Astrocyte of the spinal cord (primary cell): ENCODE measurements around the gene RANBP3.

Source experiments
- DNase-seq: peaks from one replicate; pipeline ENCODE4 v3.0.0; 2011; ENCODE audit warnings: low read depth, low spot score
- H3K4me3 ChIP-seq: 2 replicates; pipeline ENCODE4 v1.5.1; 2011; ENCODE audit warnings: low read depth, mild to moderate bottlenecking, low read length, moderate library complexity
- in situ Hi-C: cut with HindIII; loops from 2 replicates; pipeline ENCODE4 v1.10.0; 2017; ENCODE audit warnings: low sequenced_read_pairs
- TF ChIP-seq, protein P1 (sequence below): IDR thresholded peaks from 2 replicates; pipeline ENCODE4 v1.5.1; 2012; ENCODE audit warnings: low read depth, mild to moderate bottlenecking, low read length, inconsistent platforms

The RANBP3 gene

DNA sequence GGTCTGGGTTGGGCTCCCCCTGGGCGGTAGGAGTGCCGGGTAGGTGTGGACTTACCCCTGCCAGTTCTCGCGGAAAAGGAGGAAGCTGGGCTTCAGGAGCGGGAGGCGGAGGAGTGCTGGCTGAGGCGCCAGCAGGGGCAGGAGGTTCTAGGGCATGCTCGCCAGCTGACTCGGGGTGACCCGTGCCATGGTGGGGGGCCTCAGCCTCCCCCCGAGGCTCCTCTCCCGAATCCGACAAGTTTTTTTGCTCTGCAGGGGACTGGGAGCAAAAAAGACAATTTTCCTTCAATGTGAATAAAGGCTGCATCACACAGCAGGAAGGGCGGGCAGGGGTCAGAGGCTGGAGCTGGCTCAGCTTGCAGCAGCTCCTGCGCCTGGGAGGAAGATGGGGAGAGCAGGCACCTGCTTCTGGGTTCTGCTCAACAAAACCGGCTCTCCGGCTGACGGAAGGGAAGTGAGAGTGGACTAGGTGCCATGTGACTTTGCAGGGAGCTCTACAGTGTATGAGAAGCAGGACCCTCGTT, 26.5 kb downstream of the RANBP3 start:
- no peak for DNase-seq
- no peak overlapping the region for H3K4me3 ChIP-seq
- in situ Hi-C loops: no loop called here
- TF ChIP-seq, protein P1, sequence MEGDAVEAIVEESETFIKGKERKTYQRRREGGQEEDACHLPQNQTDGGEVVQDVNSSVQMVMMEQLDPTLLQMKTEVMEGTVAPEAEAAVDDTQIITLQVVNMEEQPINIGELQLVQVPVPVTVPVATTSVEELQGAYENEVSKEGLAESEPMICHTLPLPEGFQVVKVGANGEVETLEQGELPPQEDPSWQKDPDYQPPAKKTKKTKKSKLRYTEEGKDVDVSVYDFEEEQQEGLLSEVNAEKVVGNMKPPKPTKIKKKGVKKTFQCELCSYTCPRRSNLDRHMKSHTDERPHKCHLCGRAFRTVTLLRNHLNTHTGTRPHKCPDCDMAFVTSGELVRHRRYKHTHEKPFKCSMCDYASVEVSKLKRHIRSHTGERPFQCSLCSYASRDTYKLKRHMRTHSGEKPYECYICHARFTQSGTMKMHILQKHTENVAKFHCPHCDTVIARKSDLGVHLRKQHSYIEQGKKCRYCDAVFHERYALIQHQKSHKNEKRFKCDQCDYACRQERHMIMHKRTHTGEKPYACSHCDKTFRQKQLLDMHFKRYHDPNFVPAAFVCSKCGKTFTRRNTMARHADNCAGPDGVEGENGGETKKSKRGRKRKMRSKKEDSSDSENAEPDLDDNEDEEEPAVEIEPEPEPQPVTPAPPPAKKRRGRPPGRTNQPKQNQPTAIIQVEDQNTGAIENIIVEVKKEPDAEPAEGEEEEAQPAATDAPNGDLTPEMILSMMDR: no peak

- DNase-seq: no peak
- in situ Hi-C loops: no loop called here
- TF ChIP-seq, protein P1: no peak
- no peak overlapping the region for H3K4me3 ChIP-seq
Measured at GRCh38 chr19:5950741-5951140, 27.2 kb downstream of the RANBP3 start.

GRCh38 chr19:5949792-5950305, 28.1 kb downstream of the RANBP3 start:
- TF ChIP-seq, protein P1: no peak
- in situ Hi-C loops: no loop called here
- no peak overlapping the region for H3K4me3 ChIP-seq
- DNase-seq: no peak

DNA sequence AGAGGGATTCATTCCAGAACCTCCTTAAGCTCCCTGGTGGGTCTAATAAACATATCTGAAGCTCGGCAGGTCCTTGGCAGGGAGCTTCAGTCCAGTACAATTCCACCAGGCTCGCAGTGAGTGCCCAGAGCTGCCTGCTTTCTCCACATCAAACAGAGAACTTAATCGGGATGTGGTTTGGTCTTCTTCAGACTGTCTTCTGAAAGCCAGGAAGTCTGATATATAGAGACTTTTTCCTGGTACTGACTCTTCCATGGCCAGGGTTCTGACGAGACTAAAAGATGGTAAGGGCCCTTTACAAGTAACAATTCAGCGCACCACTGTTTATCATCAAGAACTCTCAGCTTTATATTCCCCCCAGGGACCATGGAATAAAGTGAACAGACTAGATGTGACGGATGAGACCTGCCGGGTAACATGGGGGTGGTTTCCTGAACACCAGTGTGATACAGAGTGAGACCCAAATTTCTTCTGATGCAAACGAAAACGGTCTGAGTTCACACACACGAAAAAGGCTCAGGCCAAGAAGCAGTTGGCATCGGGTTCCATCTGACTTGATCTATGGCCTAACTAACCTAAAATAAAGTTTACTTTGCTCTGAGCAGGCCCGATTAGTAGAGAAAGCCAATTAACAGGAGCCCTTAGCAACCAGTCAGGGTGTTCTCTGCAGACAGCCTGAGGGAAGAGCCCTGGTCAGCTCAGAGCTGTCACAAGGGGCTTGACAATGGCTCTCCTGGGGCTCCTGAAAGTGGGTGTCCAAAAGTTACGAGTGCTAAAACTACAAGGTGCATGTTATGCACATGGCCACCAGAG, 29.0 kb downstream of the RANBP3 start:
- in situ Hi-C loops: no loop called here
- H3K4me3 ChIP-seq: no peak overlapping the region
- TF ChIP-seq, protein P1: no peak
- peak; percentile 45 for DNase-seq

DNA sequence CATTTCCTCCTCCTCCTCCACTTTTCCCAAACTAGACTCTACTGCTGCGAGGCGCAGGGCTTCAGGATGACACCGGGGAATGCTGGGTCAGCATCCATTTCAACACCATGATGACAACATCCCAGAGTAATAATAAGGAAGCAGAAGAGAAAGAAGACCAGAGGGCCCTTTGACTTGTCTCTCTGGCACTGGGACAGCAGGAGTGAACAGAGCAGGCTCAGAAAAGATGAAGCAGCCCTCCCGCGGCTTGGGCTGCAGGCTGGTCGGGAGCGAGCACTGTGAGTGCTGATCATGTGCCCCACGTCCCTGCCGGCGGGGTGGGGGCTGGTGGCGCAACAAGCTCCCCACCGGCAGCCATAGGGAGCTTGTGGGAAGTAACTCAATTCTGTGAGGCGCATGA, 30.5 kb downstream of the RANBP3 start:
- in situ Hi-C loops: no loop called here
- no peak overlapping the region for H3K4me3 ChIP-seq
- TF ChIP-seq, protein P1: no peak
- DNase-seq: peak; percentile 69

GRCh38 chr19:5943623-5944022, 34.3 kb downstream of the RANBP3 start:
- DNase-seq: peak; percentile 52
- TF ChIP-seq, protein P1: no peak
- in situ Hi-C loops: no loop called here
- H3K4me3 ChIP-seq: no peak overlapping the region
